Activated CD8-positive, alpha-beta memory T cell treated with anti-CD3 and anti-CD28 coated beads, Interleukin-2, amount 50 U/mL, for 48 hours (primary cell): ENCODE results near the gene CPPED1.
A peak's percentile ranks its signal among the peaks of the same experiment; 100 is the strongest.

Source experiments
- DNase-seq: peaks from one replicate; pipeline ENCODE4 v3.0.0-alpha.2; 2020

CPPED1 gene

GRCh38 chr16:12728469-12728868, 75.2 kb downstream of the CPPED1 start:
- DNase-seq = no peak

GRCh38 chr16:12724226-12724625, 79.5 kb downstream of the CPPED1 start:
- DNase-seq = no peak

GRCh38 chr16:12723681-12724080, 80.0 kb downstream of the CPPED1 start:
- no peak for DNase-seq

- DNase-seq = no peak
Measured at GRCh38 chr16:12721841-12722421, 81.8 kb downstream of the CPPED1 start.

GRCh38 chr16:12719972-12720371, 83.7 kb downstream of the CPPED1 start:
- no peak for DNase-seq

- peak; percentile 6 for DNase-seq
Measured at GRCh38 chr16:12716658-12717057, 87.0 kb downstream of the CPPED1 start.

GRCh38 chr16:12709807-12710206, 93.9 kb downstream of the CPPED1 start:
- DNase-seq = no peak

- DNase-seq = no peak
Measured at GRCh38 chr16:12708266-12708665, 95.4 kb downstream of the CPPED1 start.

GRCh38 chr16:12706628-12707027, 97.1 kb downstream of the CPPED1 start:
- peak; percentile 39 for DNase-seq

- DNase-seq = peak; percentile 38
Measured at GRCh38 chr16:12704492-12705111, 99.1 kb downstream of the CPPED1 start.

GRCh38 chr16:12703935-12704334, 99.8 kb downstream of the CPPED1 start:
- peak; percentile 13 for DNase-seq

- DNase-seq = no peak
Measured at GRCh38 chr16:12700161-12700560, 103.5 kb downstream of the CPPED1 start.

- DNase-seq = no peak
Measured at GRCh38 chr16:12699161-12699560, 104.5 kb downstream of the CPPED1 start.

GRCh38 chr16:12697437-12697836, 106.2 kb downstream of the CPPED1 start:
- no peak for DNase-seq

- no peak for DNase-seq
Measured at GRCh38 chr16:12695454-12695853, 108.2 kb downstream of the CPPED1 start.

- no peak for DNase-seq
Measured at GRCh38 chr16:12690024-12690423, 113.7 kb downstream of the CPPED1 start.

- DNase-seq = no peak
Measured at GRCh38 chr16:12688951-12689850, 114.5 kb downstream of the CPPED1 start.

- no peak for DNase-seq
Measured at GRCh38 chr16:12685806-12686205, 117.9 kb downstream of the CPPED1 start.

GRCh38 chr16:12682432-12683165, 121.1 kb downstream of the CPPED1 start:
- DNase-seq = no peak

- DNase-seq = no peak
Measured at GRCh38 chr16:12681653-12682052, 122.0 kb downstream of the CPPED1 start.

GRCh38 chr16:12680531-12680930, 123.2 kb downstream of the CPPED1 start:
- no peak for DNase-seq

GRCh38 chr16:12679660-12680272, 123.9 kb downstream of the CPPED1 start:
- no peak for DNase-seq

- no peak for DNase-seq
Measured at GRCh38 chr16:12678983-12679382, 124.7 kb downstream of the CPPED1 start.
